Tibial artery (tissue), 4 donors: Measurements from ENCODE around the gene SCGB1A1.

Experiments
- DNase-seq, 2 donors: peaks; one replicate each; pipeline ENCODE4 v3.0.0-alpha.2; 2019
- H3K27ac ChIP-seq, 2 donors: fragments of 200-600 bp; sonication (generic) in 1 of 2; 1 replicate in 1 of 2; 2 replicates in 1 of 2; pipeline ENCODE4 v1.5.1; 2018 to 2019; ENCODE audit warnings: mild to moderate bottlenecking in 1 of 2
- H3K27me3 ChIP-seq, 2 donors: fragments of 200-600 bp; sonication (generic) in 1 of 2; one replicate each; pipeline versions ENCODE4 v1.5.1 to v1.6.0; 2016 to 2019
- H3K36me3 ChIP-seq, 3 donors: fragments of 200-600 bp; sonication (generic) in 2 of 3; one replicate each; pipeline ENCODE4 v1.5.1; 2016 to 2019; ENCODE audit warnings: mild to moderate bottlenecking in 2 of 3
- H3K4me1 ChIP-seq, 4 donors: fragments of 200-600 bp; sonication (generic) in 2 of 4; 1 replicate in 3 of 4; 2 replicates in 1 of 4; pipeline ENCODE4 v1.5.1; 2016 to 2019
- H3K4me3 ChIP-seq, 2 donors: fragments of 200-600 bp; sonication (generic) in 1 of 2; 1 replicate in 1 of 2; 2 replicates in 1 of 2; pipeline ENCODE4 v1.5.1; 2018 to 2019; ENCODE audit warnings: mild to moderate bottlenecking in 2 of 2
- H3K9me3 ChIP-seq, 3 donors: fragments of 200-600 bp; sonication (generic) in 1 of 3; one replicate each; pipeline ENCODE4 v1.5.1; 2016 to 2019
- intact Hi-C: fragments of 100-400 bp; cut with DNase I; formaldehyde crosslinking; loops from one replicate; pipeline ENCODE4 v1.15.0; 2023; ENCODE audit warnings: low total_unique reads
- TF ChIP-seq, protein P1 (sequence below), 2 experiments: fragments of 200-600 bp in 1 of 2; fragments of 450-650 bp in 1 of 2; IDR thresholded peaks; one replicate each; pipeline ENCODE4 v1.5.1; 2017 to 2019; ENCODE audit warnings: antibody characterized with exemption in 2 of 2, mild to moderate bottlenecking in 1 of 2, moderate library complexity in 1 of 2

Gene SCGB1A1

DNA sequence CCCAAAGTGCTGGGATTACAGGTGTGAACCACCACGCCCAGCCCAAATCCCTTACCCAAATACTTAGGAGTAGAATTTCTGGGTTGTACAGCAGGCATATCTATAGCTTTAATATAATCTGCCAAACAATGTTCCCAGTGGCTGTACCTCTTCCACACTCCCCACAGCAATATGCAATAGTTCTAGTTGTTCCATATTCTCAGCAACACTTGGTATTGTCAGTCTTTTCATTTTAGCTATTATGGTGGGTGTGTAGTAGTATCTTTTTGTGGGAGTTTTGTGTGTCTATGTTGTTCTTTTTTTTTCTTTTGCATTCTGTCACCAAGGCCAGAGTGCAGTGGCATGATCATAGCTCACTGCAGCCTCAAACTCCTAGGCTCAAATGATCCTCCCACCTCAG lies 18.8 kb downstream of the SCGB1A1 start:
- peaks cover 4 to 25% (median 13%) of the 10 kb centered on the region in 4 donors for H3K4me1 ChIP-seq
- TF ChIP-seq, protein P1, sequence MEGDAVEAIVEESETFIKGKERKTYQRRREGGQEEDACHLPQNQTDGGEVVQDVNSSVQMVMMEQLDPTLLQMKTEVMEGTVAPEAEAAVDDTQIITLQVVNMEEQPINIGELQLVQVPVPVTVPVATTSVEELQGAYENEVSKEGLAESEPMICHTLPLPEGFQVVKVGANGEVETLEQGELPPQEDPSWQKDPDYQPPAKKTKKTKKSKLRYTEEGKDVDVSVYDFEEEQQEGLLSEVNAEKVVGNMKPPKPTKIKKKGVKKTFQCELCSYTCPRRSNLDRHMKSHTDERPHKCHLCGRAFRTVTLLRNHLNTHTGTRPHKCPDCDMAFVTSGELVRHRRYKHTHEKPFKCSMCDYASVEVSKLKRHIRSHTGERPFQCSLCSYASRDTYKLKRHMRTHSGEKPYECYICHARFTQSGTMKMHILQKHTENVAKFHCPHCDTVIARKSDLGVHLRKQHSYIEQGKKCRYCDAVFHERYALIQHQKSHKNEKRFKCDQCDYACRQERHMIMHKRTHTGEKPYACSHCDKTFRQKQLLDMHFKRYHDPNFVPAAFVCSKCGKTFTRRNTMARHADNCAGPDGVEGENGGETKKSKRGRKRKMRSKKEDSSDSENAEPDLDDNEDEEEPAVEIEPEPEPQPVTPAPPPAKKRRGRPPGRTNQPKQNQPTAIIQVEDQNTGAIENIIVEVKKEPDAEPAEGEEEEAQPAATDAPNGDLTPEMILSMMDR (IDR thresholded peaks at IDR 0.05) = no peak
- no peaks in the 10 kb centered on the region for H3K36me3 ChIP-seq
- no peaks in the 10 kb centered on the region for H3K9me3 ChIP-seq
- no peak for DNase-seq
- no peak overlapping the region for H3K27ac ChIP-seq
- H3K4me3 ChIP-seq = no peak overlapping the region
- intact Hi-C loops = no loop called here
- no peaks in the 10 kb centered on the region for H3K27me3 ChIP-seq

DNA sequence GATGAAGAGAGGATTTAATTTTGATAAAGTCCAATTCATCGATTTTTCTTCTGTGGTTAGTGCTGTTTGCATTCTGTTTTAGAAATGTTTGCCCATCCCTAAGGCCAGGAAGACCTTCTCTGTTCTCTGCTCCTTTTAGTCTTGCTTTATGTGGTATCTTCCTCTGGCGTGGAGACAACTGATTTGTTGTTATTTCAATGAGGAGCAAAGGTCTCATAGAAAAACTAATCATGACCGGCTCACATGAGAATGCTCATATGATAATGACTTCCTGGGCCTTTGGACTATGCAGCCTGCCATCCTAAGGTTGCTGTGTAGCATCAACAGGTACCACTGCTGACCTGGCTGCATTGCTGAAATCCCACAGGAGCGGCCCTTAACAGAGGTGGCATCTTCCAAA lies 19.8 kb downstream of the SCGB1A1 start:
- H3K27ac ChIP-seq = no peak overlapping the region
- peaks cover 4 to 24% (median 16%) of the 10 kb centered on the region in 4 donors for H3K4me1 ChIP-seq
- DNase-seq = no peak
- no peaks in the 10 kb centered on the region for H3K27me3 ChIP-seq
- intact Hi-C loops = no loop called here
- no peaks in the 10 kb centered on the region for H3K36me3 ChIP-seq
- TF ChIP-seq, protein P1 (IDR thresholded peaks at IDR 0.05) = no peak
- H3K9me3 ChIP-seq = no peaks in the 10 kb centered on the region
- no peak overlapping the region for H3K4me3 ChIP-seq

DNA sequence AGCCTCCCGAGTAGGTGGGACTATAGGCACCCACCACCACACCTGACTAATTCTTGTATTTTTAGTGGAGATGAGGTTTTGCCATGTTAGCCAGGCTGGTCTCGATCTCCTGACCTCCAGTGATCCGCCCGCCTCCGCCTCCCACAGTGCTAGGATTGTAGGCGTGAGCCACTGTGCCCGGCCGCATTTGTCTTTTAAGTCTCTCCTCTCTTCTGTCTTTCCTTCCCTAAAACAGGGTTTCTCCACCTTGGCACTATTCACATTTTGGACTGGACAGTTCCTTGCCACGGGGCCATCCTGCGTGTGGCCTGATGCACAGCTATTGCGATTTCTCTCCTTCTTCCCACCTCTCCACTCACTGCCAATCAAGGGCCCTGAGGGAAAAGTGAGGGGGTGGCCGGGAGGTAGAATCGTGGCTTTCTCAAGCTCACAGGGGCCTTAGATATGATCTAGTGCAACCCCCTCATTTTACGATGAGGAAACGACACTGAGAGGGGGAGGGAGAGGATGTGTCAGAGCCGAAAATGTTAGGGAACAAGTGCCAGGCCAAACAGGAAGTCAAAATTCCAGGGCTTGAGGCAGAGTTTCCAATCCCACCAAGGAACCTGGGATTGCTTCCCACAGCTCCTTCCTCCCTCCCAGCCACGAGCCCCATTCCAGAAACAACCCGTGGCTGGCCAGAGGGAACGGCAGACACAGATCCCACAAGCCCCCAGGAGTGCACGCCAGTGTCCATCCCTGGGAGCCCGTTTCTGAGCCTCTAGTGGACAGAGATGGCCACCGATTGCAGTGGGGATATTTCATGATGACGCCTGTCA lies 21.2 kb downstream of the SCGB1A1 start:
- intact Hi-C loops = no loop called here
- Histone ChIP-seq H3K36me3 (no peaks in the 10 kb centered on the region), H3K9me3 (no peaks in the 10 kb centered on the region), H3K4me1 (peaks cover 4 to 38% (median 26%) of the 10 kb centered on the region in 4 donors), H3K27ac (peak overlapping the region; percentile 75 to 76), H3K4me3 (peak overlapping the region; percentile 10 to 34), H3K27me3 (no peaks in the 10 kb centered on the region)
- DNase-seq = peak; percentile 72 to 86
- TF ChIP-seq, protein P1 (IDR thresholded peaks at IDR 0.05) = no peak

DNA sequence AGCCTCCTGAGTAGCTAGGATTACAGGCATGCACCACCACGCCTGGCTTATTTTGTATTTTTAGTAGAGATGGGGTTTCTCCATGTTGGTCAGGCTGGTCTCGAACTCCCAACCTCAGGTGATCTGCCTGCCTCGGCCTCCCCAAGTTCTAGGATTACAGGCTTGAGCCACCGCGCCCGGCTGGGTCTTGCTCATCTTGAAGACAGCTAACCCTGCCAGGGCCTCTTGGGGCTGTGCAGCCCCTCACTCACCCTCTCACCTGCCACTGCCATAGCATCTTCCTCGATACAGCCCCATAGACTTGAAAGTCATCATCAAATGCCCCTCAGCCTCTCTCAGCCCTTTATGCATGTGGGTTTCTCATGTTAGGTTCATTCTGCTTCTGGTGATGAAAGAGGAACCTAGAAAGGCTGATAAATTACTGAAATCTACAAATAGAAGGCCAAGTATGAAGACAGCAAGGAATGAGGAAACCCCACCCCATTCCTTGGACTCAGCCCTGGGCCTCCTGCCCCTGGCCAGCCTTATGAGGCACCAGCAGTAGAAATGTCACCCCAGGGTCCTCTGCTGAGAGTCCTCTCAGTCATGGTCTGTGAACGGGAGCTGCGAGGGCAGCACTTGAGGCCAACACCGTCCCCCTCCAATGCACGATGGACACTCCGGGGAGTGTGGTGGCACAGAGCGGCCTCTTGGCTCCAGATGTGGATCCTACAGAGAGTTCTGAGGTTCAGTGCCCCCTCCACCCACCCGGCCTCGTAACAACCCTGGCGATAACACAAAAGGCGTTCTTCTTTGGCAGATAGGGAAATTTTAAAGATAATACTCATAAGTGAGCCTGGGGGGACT lies 24.8 kb downstream of the SCGB1A1 start:
- Histone ChIP-seq H3K4me3 (peak overlapping the region; percentile 45 to 54), H3K4me1 (peaks cover 4 to 49% (median 39%) of the 10 kb centered on the region in 4 donors), H3K9me3 (no peaks in the 10 kb centered on the region), H3K36me3 (no peaks in the 10 kb centered on the region), H3K27me3 (no peaks in the 10 kb centered on the region), H3K27ac (peak overlapping the region; percentile 83 to 84)
- TF ChIP-seq, protein P1 (IDR thresholded peaks at IDR 0.05) = no peak
- peak; percentile 76 to 82 for DNase-seq
- intact Hi-C loops = no loop called here

DNA sequence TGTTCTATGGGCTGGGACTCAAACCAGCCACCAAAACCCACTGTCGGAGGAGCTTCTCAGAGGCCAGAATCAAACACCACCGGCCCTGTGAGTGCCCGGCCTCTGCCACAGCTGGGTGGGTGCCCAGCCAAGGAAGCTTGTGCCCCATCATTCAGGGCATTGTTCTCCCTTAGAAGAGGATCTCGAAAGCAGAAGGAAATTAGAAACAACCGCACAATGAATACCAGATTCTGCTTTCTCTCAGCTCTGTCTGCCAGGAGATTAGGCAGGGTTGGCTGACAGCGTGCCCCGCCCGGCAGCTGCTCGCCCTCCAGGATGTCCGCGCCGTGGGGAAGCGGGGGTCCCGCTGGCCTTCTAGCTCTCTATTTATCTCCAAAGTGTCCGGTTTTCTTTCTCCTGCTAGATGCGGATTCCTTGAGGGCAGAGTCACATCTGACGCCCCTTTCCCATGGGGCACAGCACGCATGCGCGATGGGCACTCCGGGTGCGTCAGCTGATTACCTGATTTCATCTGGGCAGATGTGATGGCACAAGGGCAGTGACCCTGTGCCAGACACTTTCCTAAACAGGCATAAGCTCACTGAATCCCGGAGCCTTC lies 25.5 kb downstream of the SCGB1A1 start:
- TF ChIP-seq, protein P1 (IDR thresholded peaks at IDR 0.05) = no peak
- peaks cover 4 to 49% (median 39%) of the 10 kb centered on the region in 4 donors for H3K4me1 ChIP-seq
- intact Hi-C loops = no loop called here
- H3K4me3 ChIP-seq = peak overlapping the region; percentile 45 to 54
- no peaks in the 10 kb centered on the region for H3K9me3 ChIP-seq
- H3K36me3 ChIP-seq = no peaks in the 10 kb centered on the region
- no peaks in the 10 kb centered on the region for H3K27me3 ChIP-seq
- H3K27ac ChIP-seq = peak overlapping the region; percentile 83 to 84
- peak; percentile 71 to 88 for DNase-seq
